AG09309 (cell line): ENCODE measurements around the gene JAGN1.

Experiments
- DNase-seq: peaks from one replicate; pipeline ENCODE4 v3.0.0-alpha.2; 2010; ENCODE audit warnings: low read depth
- H3K4me3 ChIP-seq: 2 replicates; pipeline ENCODE4 v1.5.1; 2011; ENCODE audit warnings: mild to moderate bottlenecking, low read depth, low read length, moderate library complexity; ENCODE audit not compliant: control insufficient read depth
- TF ChIP-seq, protein P1 (sequence below): IDR thresholded peaks from 2 replicates; pipeline ENCODE4 v1.5.1; 2011; ENCODE audit warnings: mild to moderate bottlenecking, low read depth, low read length, inconsistent platforms; ENCODE audit not compliant: insufficient read depth, control insufficient read depth; ENCODE audit errors: missing control alignments

Gene JAGN1

GRCh38 chr3:9902372-9903237 is 12.2 kb downstream of the JAGN1 start, which contains the start of gene IL17RE:
Gene IL17RE, plus strand, starts transcription at chr3:9902848. Its CDS starts 85 bp downstream, at chr3:9902933.
- DNase-seq: no peak
- no peak within 1 kb of the TSS for H3K4me3 ChIP-seq
- TF ChIP-seq, protein P1, sequence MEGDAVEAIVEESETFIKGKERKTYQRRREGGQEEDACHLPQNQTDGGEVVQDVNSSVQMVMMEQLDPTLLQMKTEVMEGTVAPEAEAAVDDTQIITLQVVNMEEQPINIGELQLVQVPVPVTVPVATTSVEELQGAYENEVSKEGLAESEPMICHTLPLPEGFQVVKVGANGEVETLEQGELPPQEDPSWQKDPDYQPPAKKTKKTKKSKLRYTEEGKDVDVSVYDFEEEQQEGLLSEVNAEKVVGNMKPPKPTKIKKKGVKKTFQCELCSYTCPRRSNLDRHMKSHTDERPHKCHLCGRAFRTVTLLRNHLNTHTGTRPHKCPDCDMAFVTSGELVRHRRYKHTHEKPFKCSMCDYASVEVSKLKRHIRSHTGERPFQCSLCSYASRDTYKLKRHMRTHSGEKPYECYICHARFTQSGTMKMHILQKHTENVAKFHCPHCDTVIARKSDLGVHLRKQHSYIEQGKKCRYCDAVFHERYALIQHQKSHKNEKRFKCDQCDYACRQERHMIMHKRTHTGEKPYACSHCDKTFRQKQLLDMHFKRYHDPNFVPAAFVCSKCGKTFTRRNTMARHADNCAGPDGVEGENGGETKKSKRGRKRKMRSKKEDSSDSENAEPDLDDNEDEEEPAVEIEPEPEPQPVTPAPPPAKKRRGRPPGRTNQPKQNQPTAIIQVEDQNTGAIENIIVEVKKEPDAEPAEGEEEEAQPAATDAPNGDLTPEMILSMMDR: no peak

DNA sequence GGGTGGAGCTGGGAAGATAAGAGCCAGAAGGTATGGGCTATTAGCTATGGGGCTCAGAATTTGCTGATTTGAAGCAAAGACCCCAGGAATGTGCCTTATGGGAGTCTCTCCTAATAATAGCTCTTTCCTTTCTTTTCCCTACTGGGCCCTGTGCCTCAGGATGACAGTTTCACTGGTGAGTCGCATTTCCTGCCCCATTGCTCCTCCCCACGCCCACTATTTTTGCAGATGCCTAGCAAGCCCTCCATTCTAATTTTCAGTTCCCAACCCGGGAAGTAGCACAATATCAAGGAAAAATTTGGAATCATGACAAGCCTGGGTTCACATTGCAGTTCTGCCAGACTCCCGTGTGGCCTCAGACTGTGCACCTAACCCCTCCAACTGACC is 12.8 kb downstream of the JAGN1 start:
- TF ChIP-seq, protein P1: no peak
- no peak overlapping the region for H3K4me3 ChIP-seq
- no peak for DNase-seq

DNA sequence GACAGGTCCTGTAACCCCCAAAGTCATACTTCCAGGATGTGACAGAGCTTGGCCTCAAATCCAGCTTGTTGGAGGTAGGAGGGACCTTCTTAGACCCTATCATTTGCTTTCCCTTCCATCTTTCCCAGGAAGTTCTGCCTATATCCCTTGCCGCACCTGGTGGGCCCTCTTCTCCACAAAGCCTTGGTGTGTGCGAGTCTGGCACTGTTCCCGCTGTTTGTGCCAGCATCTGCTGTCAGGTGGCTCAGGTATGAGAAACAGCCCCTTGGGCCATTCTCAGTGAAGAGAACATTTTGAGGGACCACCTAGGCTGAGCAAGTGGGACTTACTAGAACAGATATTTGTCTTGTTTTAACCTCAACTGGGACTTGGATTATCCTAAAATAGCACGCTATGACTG is 13.5 kb downstream of the JAGN1 start:
- TF ChIP-seq, protein P1: no peak
- DNase-seq: no peak
- H3K4me3 ChIP-seq: no peak overlapping the region

DNA sequence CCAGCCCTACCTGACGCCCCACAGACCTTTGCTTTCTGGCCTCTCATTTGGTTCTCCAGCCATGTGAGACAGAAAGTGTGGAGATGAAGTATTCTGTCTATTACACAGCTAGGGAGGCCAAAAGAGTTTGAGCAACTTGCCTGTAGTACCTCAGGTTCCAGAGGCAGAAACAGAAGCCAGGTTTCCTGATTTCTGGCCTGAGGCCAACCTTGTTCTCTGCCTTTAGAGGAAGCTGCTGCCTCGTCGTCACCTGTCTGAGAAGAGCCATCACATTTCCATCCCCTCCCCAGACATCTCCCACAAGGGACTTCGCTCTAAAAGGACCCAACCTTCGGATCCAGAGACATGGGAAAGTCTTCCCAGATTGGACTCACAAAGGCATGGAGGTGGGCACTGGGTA is 16.1 kb downstream of the JAGN1 start:
- DNase-seq: no peak
- TF ChIP-seq, protein P1: no peak
- no peak overlapping the region for H3K4me3 ChIP-seq

GRCh38 chr3:9908286-9908685 is 17.9 kb downstream of the JAGN1 start:
- H3K4me3 ChIP-seq: no peak overlapping the region
- DNase-seq: no peak
- TF ChIP-seq, protein P1: no peak

DNA sequence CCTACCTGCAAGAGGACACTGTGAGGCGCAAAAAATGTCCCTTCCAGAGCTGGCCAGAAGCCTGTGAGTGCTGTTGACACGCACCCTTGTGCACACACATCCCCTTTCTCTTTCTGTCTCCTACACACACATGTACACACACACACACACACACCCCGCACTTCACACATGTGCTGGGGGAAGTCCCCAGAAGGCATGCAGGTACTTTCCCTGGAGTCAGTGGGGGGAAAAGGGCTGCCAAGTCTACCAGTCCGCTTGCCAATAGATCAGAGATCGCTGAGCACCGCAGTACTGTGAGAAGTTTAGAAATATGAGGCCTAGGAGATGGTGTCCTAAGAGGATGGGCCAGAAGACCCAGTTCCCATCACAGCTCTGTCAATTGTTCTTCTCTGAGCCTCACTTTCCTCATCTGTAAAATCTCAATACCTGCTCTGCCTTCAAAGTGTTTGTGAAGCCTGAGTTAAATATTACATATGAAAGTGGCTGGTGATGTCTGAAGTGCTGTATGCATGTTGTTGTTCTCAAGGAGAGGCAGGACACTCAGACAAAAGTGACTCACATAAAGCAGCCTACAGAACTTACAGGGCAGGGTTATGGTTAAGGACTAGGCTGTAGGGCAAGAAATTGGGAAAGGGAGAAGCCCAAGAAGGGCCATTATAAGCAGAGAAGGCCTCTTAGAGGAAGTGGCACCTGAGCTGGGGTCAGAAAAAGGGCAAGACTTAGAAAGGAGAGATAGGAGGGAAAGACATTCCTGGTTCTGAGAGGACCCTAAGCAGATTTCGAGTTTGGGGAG is 19.0 kb downstream of the JAGN1 start:
- TF ChIP-seq, protein P1: no peak
- no peak for DNase-seq
- H3K4me3 ChIP-seq: no peak overlapping the region
